K562 (cell line): ENCODE data around the gene GORASP1. TPM values are rescaled to one million over a fixed set of nuclear protein-coding genes. Genes with fewer than 3 reads are reported as not detected.
A peak's percentile ranks its signal among the peaks of the same experiment; 100 is the strongest.

Experiments used
- ATAC-seq: fragments of 200-7000 bp; cut with Tn5 transposase; 3 replicates; pipeline ENCODE4 v1.9.1; 2020; ENCODE audit warnings: moderate library complexity
- BruUV-seq: library from RNA; stranded (reverse); fragments of 400-500 nt; replicated peaks from 2 replicates; lab custom pipeline; 2021; lab: Mats Ljungman, UMichigan
- CTCF ChIA-PET: fragments of 300-600 bp; formaldehyde crosslinking; extraction: SDS; loops from one replicate; lab custom pipeline; 2021; ENCODE audit warnings: low intra/inter-chr PET ratio; lab: Yijun Ruan, JAX
- POLR2A ChIA-PET: fragments of 300-600, 350-650 bp; sonication (Branson Sonifier 250); formaldehyde crosslinking; extraction: SDS; loops from one replicate; lab custom pipeline; 2021; ENCODE audit warnings: antibody characterized with exemption, inconsistent platforms; lab: Yijun Ruan, JAX
- DNase-seq, 4 experiments: peaks; one replicate each; pipeline versions ENCODE4 v3.0.0 to v3.0.0-alpha.2; 2011 to 2018; ENCODE audit warnings: low spot score in 3 of 4, mixed read lengths in 3 of 4; ENCODE audit errors: extremely low read depth in 1 of 4
- FAIRE-seq: peaks from 2 replicates; lab custom pipeline; 2011; peaks lifted over from hg19 to GRCh38; lab: Jason Lieb, UNC
- H2AFZ ChIP-seq: 2 replicates; pipeline ENCODE4 v1.6.0; 2011; ENCODE audit warnings: low read depth, low read length, control low read depth, inconsistent platforms
- H3K27ac ChIP-seq: fragments of 200-600 bp; 3 replicates; pipeline ENCODE4 v1.8.0; 2011; ENCODE audit warnings: low read depth, mild to moderate bottlenecking, control low read depth, inconsistent platforms, low read length, moderate library complexity, mixed read lengths; ENCODE audit errors: extremely low read depth
- H3K27me3 ChIP-seq, 2 experiments: fragments of 300-600 bp in 1 of 2; 2 replicates in 1 of 2; 3 replicates in 1 of 2; pipeline versions ENCODE4 v1.6.0 to v1.8.0; 2011; ENCODE audit warnings: inconsistent platforms in 2 of 2, low read length in 2 of 2, mild to moderate bottlenecking in 1 of 2, mixed read lengths in 1 of 2, moderate library complexity in 1 of 2; ENCODE audit not compliant: control insufficient read depth in 2 of 2, insufficient read depth in 2 of 2
- H3K36me3 ChIP-seq: fragments of 300-600 bp; 3 replicates; pipeline ENCODE4 v1.8.0; 2011; ENCODE audit warnings: mild to moderate bottlenecking, low read length, inconsistent platforms; ENCODE audit not compliant: control insufficient read depth, insufficient read depth
- H3K4me1 ChIP-seq, 2 experiments: fragments of 200-600 bp in 1 of 2; replicated peaks in 1 of 2; 2 replicates in 1 of 2; 3 replicates in 1 of 2; pipeline versions ENCODE4 v1.5.1 to v1.8.0; 2011; ENCODE audit warnings: inconsistent platforms in 2 of 2, low read length in 2 of 2, mild to moderate bottlenecking in 1 of 2, mixed read lengths in 1 of 2, moderate library complexity in 1 of 2; ENCODE audit not compliant: control insufficient read depth in 2 of 2, insufficient read depth in 2 of 2
- H3K4me2 ChIP-seq: 2 replicates; pipeline ENCODE4 v1.6.1; 2011; ENCODE audit warnings: low read length, control low read depth, inconsistent platforms, mixed read lengths; ENCODE audit not compliant: insufficient read depth
- H3K4me3 ChIP-seq: fragments of 200-600 bp; sonication (generic), shearing (Covaris generic); 2 replicates; pipeline ENCODE4 v1.5.1; 2016; ENCODE audit warnings: control low read depth, inconsistent platforms
- H3K79me2 ChIP-seq: fragments of 200-600 bp; 3 replicates; pipeline ENCODE4 v1.8.0; 2011; ENCODE audit warnings: low read length, inconsistent platforms; ENCODE audit not compliant: control insufficient read depth, insufficient read depth
- H3K9ac ChIP-seq, 2 experiments: 2 replicates each; pipeline versions ENCODE4 v1.6.0 to v1.6.1; 2011; ENCODE audit warnings: low read depth in 2 of 2, low read length in 2 of 2, control low read depth in 1 of 2, inconsistent platforms in 1 of 2, mild to moderate bottlenecking in 1 of 2, mixed read lengths in 1 of 2; ENCODE audit not compliant: insufficient read depth in 1 of 2
- H3K9me1 ChIP-seq: one replicate; pipeline ENCODE4 v1.6.0; 2011; ENCODE audit warnings: inconsistent platforms, mild to moderate bottlenecking, low read length, moderate library complexity; ENCODE audit not compliant: control insufficient read depth, insufficient read depth
- H3K9me3 ChIP-seq: replicated peaks from 2 replicates; pipeline ENCODE4 v1.5.1; 2011; ENCODE audit warnings: low read depth, low read length, inconsistent platforms; ENCODE audit not compliant: control insufficient read depth, insufficient read depth
- H4K20me1 ChIP-seq: replicated peaks from 2 replicates; pipeline ENCODE4 v1.6.1; 2011; ENCODE audit warnings: low read length, inconsistent platforms, mixed read lengths; ENCODE audit not compliant: control insufficient read depth, insufficient read depth
- MCM2 ChIP-seq: fragments of 450-650 bp; IDR thresholded peaks from 2 replicates; pipeline ENCODE4 v1.6.1; 2017; ENCODE audit warnings: low read depth, mild to moderate bottlenecking
- SIRT6 ChIP-seq: IDR thresholded peaks from one replicate; pipeline ENCODE4 v1.6.1; 2012; ENCODE audit warnings: low read depth, mild to moderate bottlenecking, control low read depth, inconsistent platforms, low read length, moderate library complexity
- XRCC4 ChIP-seq: IDR thresholded peaks from one replicate; pipeline ENCODE4 v1.6.1; 2011; ENCODE audit not compliant: insufficient read depth, insufficient read length; ENCODE audit errors: extremely low read depth
- ZBTB1 ChIP-seq: sonication (generic); formaldehyde crosslinking; IDR thresholded peaks from 2 replicates; pipeline ENCODE4 v1.8.1; 2023; ENCODE audit warnings: missing genetic modification reagents, low read depth, mild to moderate bottlenecking, borderline replicate concordance
- ZNF77 ChIP-seq: fragments of 250-450 bp; sonication (Bioruptor Pico); IDR thresholded peaks from 2 replicates; pipeline ENCODE4 v1.5.0; 2020
- WGBS: fragments of 100-300 bp; shearing (Covaris generic); methylation state at CpG from one replicate; pipeline ENCODE4 v1.1.6; 2016; ENCODE audit warnings: low coverage, mixed read lengths; ENCODE audit not compliant: insufficient coverage; ENCODE audit errors: missing lambda C conversion rate; 5-methylcytosine and 5-hydroxymethylcytosine counted together
- in situ Hi-C: fragments of 300-500 bp; cut with MboI; formaldehyde crosslinking; loops from 4 replicates; pipeline ENCODE4 v1.15.0; 2018; ENCODE audit warnings: inconsistent platforms, mixed read lengths
- intact Hi-C: fragments of 100-400 bp; cut with micrococcal nuclease; formaldehyde crosslinking; loops from 2 replicates; pipeline ENCODE4 v1.14.2; 2022
- polyA plus RNA-seq, 8 experiments: library from polyadenylated mRNA; depleted of rRNA in 4 of 8; stranded (reverse) in 5 of 8; unstranded in 3 of 8; fragments of >200 nt; fragmentation: Nextera tagmentation in 2 of 8; fragmentation: Illumina TruSeq in 1 of 8; extraction: Ambion mirVana in 2 of 8; extraction: Trizol in 1 of 8; gene quantifications; 2 replicates each; pipeline versions ENCODE4 v1.2.1 to v1.2.3, GENCODE V29; 2011 to 2014; ENCODE audit warnings: inconsistent platforms in 1 of 8, missing spikeins in 1 of 8
- total RNA-seq, 7 experiments: library from RNA; depleted of rRNA in 6 of 7; stranded (reverse); fragments of >200 nt in 6 of 7; fragmentation: Illumina TruSeq in 2 of 7; extraction: Trizol in 2 of 7; gene quantifications; 2 replicates each; pipeline versions ENCODE4 v1.2.1 to v1.2.3, GENCODE V29; 2011 to 2021; ENCODE audit warnings: low replicate concordance in 1 of 7
- TF ChIP-seq, protein P1 (sequence below): fragments of 450-650 bp; IDR thresholded peaks from 2 replicates; pipeline ENCODE4 v1.6.1; 2016; ENCODE audit warnings: borderline replicate concordance
- TF ChIP-seq, protein P2 (sequence below): sonication (generic); formaldehyde crosslinking; IDR thresholded peaks from 2 replicates; pipeline ENCODE4 v1.8.0; 2022; ENCODE audit warnings: mild to moderate bottlenecking, missing genetic modification reagents, borderline replicate concordance

GORASP1 gene
- total and polyA plus RNA-seq, 9 of the 15 experiments (the other 6 are each of a cell fraction or from before 2014, with no cell fraction given) = 8.4 to 87.9 (median 67.6) TPM

DNA sequence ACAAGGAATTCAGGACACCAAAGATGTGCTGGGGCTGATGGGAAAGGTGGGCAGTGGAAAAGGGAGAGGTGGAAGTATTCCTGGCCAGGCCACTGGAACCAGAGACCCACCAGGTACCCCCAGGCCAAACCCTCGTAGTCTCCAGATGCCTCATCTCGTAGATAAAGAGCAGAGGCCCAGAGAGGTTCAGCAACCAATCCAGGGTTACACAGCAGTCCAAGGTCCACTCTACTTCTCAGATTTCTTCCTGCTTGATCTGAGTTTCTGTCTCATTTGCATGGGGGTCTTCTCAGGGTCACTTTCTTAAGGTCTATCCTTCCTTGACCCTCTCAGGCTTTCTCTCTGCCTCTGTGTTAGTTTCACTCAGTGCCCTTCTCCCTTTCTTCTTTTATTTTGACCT, 5.1 kb upstream of the GORASP1 start (continued):
- TF ChIP-seq, protein P1, sequence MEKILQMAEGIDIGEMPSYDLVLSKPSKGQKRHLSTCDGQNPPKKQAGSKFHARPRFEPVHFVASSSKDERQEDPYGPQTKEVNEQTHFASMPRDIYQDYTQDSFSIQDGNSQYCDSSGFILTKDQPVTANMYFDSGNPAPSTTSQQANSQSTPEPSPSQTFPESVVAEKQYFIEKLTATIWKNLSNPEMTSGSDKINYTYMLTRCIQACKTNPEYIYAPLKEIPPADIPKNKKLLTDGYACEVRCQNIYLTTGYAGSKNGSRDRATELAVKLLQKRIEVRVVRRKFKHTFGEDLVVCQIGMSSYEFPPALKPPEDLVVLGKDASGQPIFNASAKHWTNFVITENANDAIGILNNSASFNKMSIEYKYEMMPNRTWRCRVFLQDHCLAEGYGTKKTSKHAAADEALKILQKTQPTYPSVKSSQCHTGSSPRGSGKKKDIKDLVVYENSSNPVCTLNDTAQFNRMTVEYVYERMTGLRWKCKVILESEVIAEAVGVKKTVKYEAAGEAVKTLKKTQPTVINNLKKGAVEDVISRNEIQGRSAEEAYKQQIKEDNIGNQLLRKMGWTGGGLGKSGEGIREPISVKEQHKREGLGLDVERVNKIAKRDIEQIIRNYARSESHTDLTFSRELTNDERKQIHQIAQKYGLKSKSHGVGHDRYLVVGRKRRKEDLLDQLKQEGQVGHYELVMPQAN = no peak
- TF ChIP-seq XRCC4 = no peak
- TF ChIP-seq SIRT6 = no peak
- TF ChIP-seq ZBTB1 = no peak
- no peak for TF ChIP-seq ZNF77 (CRISPR knock-in tag)
- TF ChIP-seq, protein P2, sequence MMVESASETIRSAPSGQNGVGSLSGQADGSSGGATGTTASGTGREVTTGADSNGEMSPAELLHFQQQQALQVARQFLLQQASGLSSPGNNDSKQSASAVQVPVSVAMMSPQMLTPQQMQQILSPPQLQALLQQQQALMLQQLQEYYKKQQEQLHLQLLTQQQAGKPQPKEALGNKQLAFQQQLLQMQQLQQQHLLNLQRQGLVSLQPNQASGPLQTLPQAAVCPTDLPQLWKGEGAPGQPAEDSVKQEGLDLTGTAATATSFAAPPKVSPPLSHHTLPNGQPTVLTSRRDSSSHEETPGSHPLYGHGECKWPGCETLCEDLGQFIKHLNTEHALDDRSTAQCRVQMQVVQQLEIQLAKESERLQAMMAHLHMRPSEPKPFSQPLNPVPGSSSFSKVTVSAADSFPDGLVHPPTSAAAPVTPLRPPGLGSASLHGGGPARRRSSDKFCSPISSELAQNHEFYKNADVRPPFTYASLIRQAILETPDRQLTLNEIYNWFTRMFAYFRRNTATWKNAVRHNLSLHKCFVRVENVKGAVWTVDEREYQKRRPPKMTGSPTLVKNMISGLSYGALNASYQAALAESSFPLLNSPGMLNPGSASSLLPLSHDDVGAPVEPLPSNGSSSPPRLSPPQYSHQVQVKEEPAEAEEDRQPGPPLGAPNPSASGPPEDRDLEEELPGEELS = no peak

DNA sequence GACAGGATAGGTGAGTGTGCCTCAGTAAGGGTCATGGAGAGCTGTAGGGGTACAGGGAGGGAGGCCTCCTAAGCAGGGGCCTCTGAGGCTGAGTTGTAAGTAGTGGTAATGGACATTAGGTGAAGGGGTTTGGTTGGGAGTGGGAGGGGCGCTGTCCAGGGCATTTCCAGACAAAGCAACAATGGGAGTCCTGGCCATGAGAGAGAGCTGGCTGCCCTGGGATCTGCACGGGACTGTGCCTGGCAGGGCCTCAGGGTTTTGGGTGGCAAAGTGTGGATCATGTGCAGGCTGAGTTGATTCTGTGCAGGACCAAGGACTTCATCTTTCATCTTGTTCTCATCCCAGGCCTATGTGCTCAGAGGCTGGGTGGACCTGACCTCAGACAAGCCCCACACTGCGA, 4.7 kb upstream of the GORASP1 start:
- H3K4me3 ChIP-seq = no peak overlapping the region
- 44% methylated on average over 3 of the region's 3 CpGs for WGBS
- H3K9ac ChIP-seq = peak overlapping the region in 1 of 2 experiments; percentile 23; a peak in 1 of 4 replicates
- TF ChIP-seq MCM2 = no peak
- H3K4me2 ChIP-seq = no peak overlapping the region
- intact Hi-C loops = no loop called here
- H3K79me2 ChIP-seq = peaks cover 5% of the 10 kb centered on the region; the same call in 2 of the 3 replicates
- ChIA-PET POLR2A (interaction anchor here (0.6 to 0.8 kb wide), 2 partner anchors 14 to 36 kb away, joined by 3 to 4 read pairs; no protein-coding TSS in a partner anchor), CTCF (no interaction called here)
- DNase-seq = no peak
- peaks cover 6 to 12% of the 10 kb centered on the region in 2 experiments; a peak in 3 of 5 replicates for H3K4me1 ChIP-seq
- no peaks in the 10 kb centered on the region for H3K9me1 ChIP-seq
- H3K27ac ChIP-seq = no peak overlapping the region
- no peak for ATAC-seq
- FAIRE-seq = no peak
- no peaks in the 10 kb centered on the region for H3K27me3 ChIP-seq
- H3K9me3 ChIP-seq = no peaks in the 10 kb centered on the region
- in situ Hi-C loops = no loop called here
- no TSS peak for BruUV-seq
- no peaks in the 10 kb centered on the region for H4K20me1 ChIP-seq
- H2AFZ ChIP-seq = no peak overlapping the region
- H3K36me3 ChIP-seq = no peaks in the 10 kb centered on the region
